HCT116 (cell line): ENCODE results near the gene RHBDD1. TPM values are rescaled to one million over a fixed set of nuclear protein-coding genes. Genes with fewer than 3 reads are reported as not detected.

Experiments
- ATAC-seq: fragments of 200-7000 bp; cut with Tn5 transposase; 2 replicates; pipeline ENCODE4 v1.9.1; 2020; ENCODE audit warnings: mild to moderate bottlenecking, moderate library complexity
- BruUV-seq: library from RNA; stranded (reverse); fragments of 400-500 nt; replicated peaks from 2 replicates; lab custom pipeline; 2021; lab: Mats Ljungman, UMichigan
- CTCF ChIA-PET: fragments of 300-600 bp; sonication (Branson Sonifier 250); formaldehyde crosslinking; loops from one replicate; lab custom pipeline; 2021; ENCODE audit warnings: antibody characterized with exemption; lab: Charles Lee
- POLR2A ChIA-PET: fragments of 300-600, 350-600 bp; sonication (Branson Sonifier 250); formaldehyde crosslinking; loops from one replicate; lab custom pipeline; 2021; ENCODE audit warnings: antibody characterized with exemption; lab: Charles Lee
- RAD21 ChIA-PET, 2 experiments: fragments of 300-600 bp; sonication (Branson Sonifier 250); formaldehyde crosslinking; loops; one replicate each; lab custom pipeline; 2023; ENCODE audit warnings: low total read pairs in 2 of 2; ENCODE audit not compliant: uncharacterized antibody in 2 of 2, unreplicated experiment in 2 of 2, low non-redundant PET in 1 of 2; lab: Charles Lee
- DNase-seq: peaks from one replicate; pipeline ENCODE4 v3.0.0-alpha.2; 2010; ENCODE audit warnings: low read depth, low spot score
- H2AFZ ChIP-seq: fragments of 200-600 bp; shearing (Covaris generic), sonication (generic); 2 replicates; pipeline ENCODE4 v1.6.1; 2017; ENCODE audit warnings: low read depth, mixed run types, mixed read lengths, antibody characterized with exemption, low read length; ENCODE audit not compliant: poor library complexity, severe bottlenecking
- H3K27ac ChIP-seq: 2 replicates; pipeline ENCODE4 v1.5.1; 2012; ENCODE audit warnings: low read depth, low read length
- H3K27me3 ChIP-seq: fragments of 200-600 bp; sonication (generic); 2 replicates; pipeline ENCODE4 v1.6.1; 2016; ENCODE audit warnings: mixed run types, low read length, mixed read lengths; ENCODE audit not compliant: insufficient read depth
- H3K36me3 ChIP-seq, 2 experiments: fragments of 200-500 bp in 1 of 2; fragments of 200-600 bp in 1 of 2; sonication (Bioruptor generic) in 1 of 2; sonication (generic) in 1 of 2; 2 replicates each; pipeline versions ENCODE4 v1.5.1 to v1.6.1; 2014 to 2016; ENCODE audit warnings: low read length in 2 of 2, inconsistent platforms in 1 of 2, mixed read lengths in 1 of 2, mixed run types in 1 of 2; ENCODE audit not compliant: insufficient read depth in 2 of 2, control insufficient read depth in 1 of 2
- H3K4me1 ChIP-seq, 2 experiments: fragments of 200-600 bp in 1 of 2; sonication (generic) in 1 of 2; 2 replicates each; pipeline versions ENCODE4 v1.5.1 to v1.6.1; 2012 to 2017; ENCODE audit warnings: low read length in 2 of 2, inconsistent platforms in 1 of 2, mild to moderate bottlenecking in 1 of 2, mixed read lengths in 1 of 2, mixed run types in 1 of 2, moderate library complexity in 1 of 2; ENCODE audit not compliant: insufficient read depth in 2 of 2, control insufficient read depth in 1 of 2
- H3K4me2 ChIP-seq: fragments of 200-600 bp; sonication (generic); 2 replicates; pipeline ENCODE4 v1.6.1; 2017; ENCODE audit warnings: mixed run types, low read length, mixed read lengths
- H3K4me3 ChIP-seq, 2 experiments: fragments of 200-600 bp in 1 of 2; sonication (generic) in 1 of 2; replicated peaks in 1 of 2; 2 replicates each; pipeline ENCODE4 v1.5.1; 2011 to 2016; ENCODE audit warnings: low read length in 2 of 2, control low read depth in 1 of 2, low read depth in 1 of 2, mild to moderate bottlenecking in 1 of 2, mixed read lengths in 1 of 2, mixed run types in 1 of 2
- H3K79me2 ChIP-seq: fragments of 200-600 bp; sonication (generic); 2 replicates; pipeline ENCODE4 v1.6.1; 2017; ENCODE audit warnings: mild to moderate bottlenecking, mixed run types, low read length, moderate library complexity, mixed read lengths; ENCODE audit not compliant: insufficient read depth
- H3K9ac ChIP-seq: fragments of 200-600 bp; sonication (generic); 2 replicates; pipeline ENCODE4 v1.6.1; 2016; ENCODE audit warnings: low read length, mixed read lengths
- H3K9me2 ChIP-seq: fragments of 200-600 bp; sonication (generic), shearing (Covaris generic); 2 replicates; pipeline ENCODE4 v1.6.1; 2017; ENCODE audit warnings: mixed run types, mild to moderate bottlenecking, moderate library complexity; ENCODE audit not compliant: insufficient read depth
- H3K9me3 ChIP-seq, 2 experiments: fragments of 200-500 bp in 1 of 2; fragments of 200-600 bp in 1 of 2; sonication (Bioruptor generic) in 1 of 2; sonication (generic) in 1 of 2; 2 replicates each; pipeline ENCODE4 v1.6.1; 2014 to 2017; ENCODE audit warnings: low read length in 2 of 2, mixed read lengths in 2 of 2, inconsistent platforms in 1 of 2, low read depth in 1 of 2, mild to moderate bottlenecking in 1 of 2, mixed run types in 1 of 2, moderate library complexity in 1 of 2; ENCODE audit not compliant: control insufficient read depth in 1 of 2, insufficient read depth in 1 of 2
- H4K20me1 ChIP-seq: fragments of 200-600 bp; sonication (generic), shearing (Covaris generic); 2 replicates; pipeline ENCODE4 v1.6.1; 2017; ENCODE audit warnings: mixed run types, mild to moderate bottlenecking, moderate library complexity; ENCODE audit not compliant: insufficient read depth
- EGR1 ChIP-seq: IDR thresholded peaks from 2 replicates; pipeline ENCODE4 v1.6.1; 2012; ENCODE audit warnings: low read depth
- JUND ChIP-seq: IDR thresholded peaks from 2 replicates; pipeline ENCODE4 v1.6.1; 2012
- POLR2A ChIP-seq: IDR thresholded peaks from 2 replicates; pipeline ENCODE4 v1.7.0; 2011; ENCODE audit warnings: borderline replicate concordance; ENCODE audit not compliant: insufficient read depth, insufficient read length; ENCODE audit errors: extremely low read depth
- POLR2AphosphoS5 ChIP-seq: IDR thresholded peaks from 2 replicates; pipeline ENCODE4 v1.6.1; 2011; ENCODE audit warnings: mild to moderate bottlenecking, low read depth, low read length, moderate library complexity
- RAD21 ChIP-seq: IDR thresholded peaks from 2 replicates; pipeline ENCODE4 v1.6.1; 2012; ENCODE audit warnings: low read depth, mild to moderate bottlenecking
- TCF7L2 ChIP-seq: IDR thresholded peaks from 2 replicates; pipeline ENCODE4 v1.7.0; 2011; ENCODE audit warnings: borderline replicate concordance, inconsistent platforms; ENCODE audit not compliant: insufficient read depth, insufficient read length; ENCODE audit errors: extremely low read depth
- YY1 ChIP-seq: IDR thresholded peaks from 2 replicates; pipeline ENCODE4 v1.6.1; 2011; ENCODE audit warnings: low read length, low read depth, moderate library complexity, mild to moderate bottlenecking; ENCODE audit not compliant: insufficient replicate concordance; ENCODE audit errors: extremely low read depth
- ZFX ChIP-seq: fragments of 450-650 bp; IDR thresholded peaks from 2 replicates; pipeline ENCODE4 v1.6.1; 2017
- ZNF274 ChIP-seq: fragments of 200-500 bp; sonication (Bioruptor generic); IDR thresholded peaks from 2 replicates; pipeline ENCODE4 v1.6.1; 2014; ENCODE audit warnings: mild to moderate bottlenecking, low read depth, low read length, inconsistent platforms
- intact Hi-C: fragments of 100-400 bp; cut with micrococcal nuclease; formaldehyde crosslinking; loops from 2 replicates; pipeline ENCODE4 v1.10.0; 2022
- total RNA-seq: library from RNA; stranded (reverse); gene quantifications from one replicate; pipeline ENCODE4 v1.2.1, GENCODE V29; 2021; ENCODE audit not compliant: unreplicated experiment
- TF ChIP-seq, protein P1 (sequence below): IDR thresholded peaks from 2 replicates; pipeline ENCODE4 v1.6.1; 2012
- TF ChIP-seq, protein P2 (sequence below): IDR thresholded peaks from 2 replicates; pipeline ENCODE4 v1.6.1; 2012
- TF ChIP-seq, protein P3 (sequence below): IDR thresholded peaks from 2 replicates; pipeline ENCODE4 v1.6.1; 2012; ENCODE audit warnings: low read depth
- TF ChIP-seq, protein P4 (sequence below): IDR thresholded peaks from 2 replicates; pipeline ENCODE4 v1.6.1; 2011; ENCODE audit warnings: mild to moderate bottlenecking, low read length, moderate library complexity; ENCODE audit not compliant: insufficient replicate concordance; ENCODE audit errors: extremely low read depth

The RHBDD1 gene
- total RNA-seq, 1 experiment from 2014 or later: 73.8 TPM

DNA sequence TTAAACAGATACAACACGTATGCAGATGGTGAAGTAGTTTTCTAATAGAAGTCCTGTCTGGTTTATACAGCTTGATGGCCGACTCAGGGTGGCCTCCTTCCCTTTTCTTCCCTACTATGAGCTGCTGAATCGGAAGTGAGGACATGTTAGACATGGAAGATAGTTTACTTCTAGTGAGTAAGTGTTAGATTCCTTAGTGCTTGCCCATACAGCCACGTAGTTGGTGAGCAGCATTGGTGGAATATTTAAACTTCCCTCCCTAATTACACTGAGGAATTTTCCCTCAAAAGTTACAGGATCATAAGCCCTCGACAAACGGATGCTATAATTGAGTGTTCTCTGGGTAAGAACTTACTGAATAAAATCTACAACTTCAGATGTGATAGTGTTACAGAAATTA, 52.1 kb downstream of the RHBDD1 start:
- intact Hi-C loops: no loop called here
- Histone ChIP-seq H2AFZ (no peak overlapping the region), H3K4me1 (0 out of 4 replicates have a peak, but pooled peaks cover 0 to 3% of the 10 kb centered on the region in 2 experiments), H3K9ac (no peak overlapping the region), H3K79me2 (no peaks in the 10 kb centered on the region; the same call in 1 of the 2 replicates), H3K4me2 (no peak overlapping the region), H4K20me1 (no peaks in the 10 kb centered on the region), H3K9me3 (no peaks in the 10 kb centered on the region), H3K9me2 (no peaks in the 10 kb centered on the region), H3K36me3 (peaks cover 0 to 10% of the 10 kb centered on the region in 2 experiments; a peak in 2 of 4 replicates), H3K27ac (no peak overlapping the region), H3K27me3 (no peaks in the 10 kb centered on the region), H3K4me3 (no peak overlapping the region)
- ATAC-seq (no peak), DNase-seq (no peak)
- BruUV-seq: no TSS peak
- RAD21 ChIA-PET: no interaction called here
- CTCF ChIA-PET: no interaction called here
- no peak for TF ChIP-seq YY1
- TF ChIP-seq JUND: no peak
- TF ChIP-seq EGR1: no peak
- TF ChIP-seq, protein P1, sequence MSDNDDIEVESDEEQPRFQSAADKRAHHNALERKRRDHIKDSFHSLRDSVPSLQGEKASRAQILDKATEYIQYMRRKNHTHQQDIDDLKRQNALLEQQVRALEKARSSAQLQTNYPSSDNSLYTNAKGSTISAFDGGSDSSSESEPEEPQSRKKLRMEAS: no peak
- TF ChIP-seq, protein P2, sequence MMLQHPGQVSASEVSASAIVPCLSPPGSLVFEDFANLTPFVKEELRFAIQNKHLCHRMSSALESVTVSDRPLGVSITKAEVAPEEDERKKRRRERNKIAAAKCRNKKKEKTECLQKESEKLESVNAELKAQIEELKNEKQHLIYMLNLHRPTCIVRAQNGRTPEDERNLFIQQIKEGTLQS: no peak
- no peak for TF ChIP-seq POLR2AphosphoS5
- TF ChIP-seq ZFX: no peak
- POLR2A ChIA-PET: no interaction called here

DNA sequence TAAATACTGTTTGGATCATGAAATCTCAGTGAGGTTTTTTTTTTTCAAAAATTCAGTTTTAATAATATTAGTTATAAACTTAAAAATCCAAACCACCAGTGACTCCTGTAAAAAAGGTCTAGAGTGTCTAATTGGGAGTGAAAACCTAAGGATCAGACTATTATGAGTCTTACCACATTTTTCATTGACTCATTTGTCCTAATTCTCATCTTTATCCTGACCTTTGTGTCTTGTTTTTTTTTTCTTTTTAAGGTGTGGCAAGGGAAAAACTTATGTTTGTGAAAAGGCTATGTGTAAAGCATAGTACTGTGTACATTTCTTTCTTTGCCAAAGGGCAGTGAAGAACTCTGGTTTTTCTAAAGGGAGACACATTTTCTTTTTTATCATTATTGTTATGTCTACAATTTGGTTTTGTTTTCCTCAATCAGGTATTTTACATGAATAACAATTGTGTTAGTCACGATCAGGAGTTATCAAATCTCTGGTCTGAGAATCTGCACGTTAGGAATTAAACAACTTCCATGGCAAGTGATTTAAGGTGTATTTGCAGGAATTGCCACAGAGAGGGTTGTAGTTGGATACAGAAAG, 52.6 kb downstream of the RHBDD1 start:
- no peaks in the 10 kb centered on the region for H3K27me3 ChIP-seq
- H2AFZ ChIP-seq: no peak overlapping the region
- H3K9me2 ChIP-seq: no peaks in the 10 kb centered on the region
- no TSS peak for BruUV-seq
- intact Hi-C loops: no loop called here
- no peak overlapping the region for H3K4me2 ChIP-seq
- ATAC-seq: no peak
- POLR2A ChIA-PET: no interaction called here
- peaks cover 0 to 6% of the 10 kb centered on the region in 2 experiments; a peak in 1 of 4 replicates for H3K36me3 ChIP-seq
- H3K27ac ChIP-seq: no peak overlapping the region
- H3K4me3 ChIP-seq: no peak overlapping the region
- H3K9me3 ChIP-seq: no peaks in the 10 kb centered on the region
- no peak overlapping the region for H3K9ac ChIP-seq
- RAD21 ChIA-PET: no interaction called here
- CTCF ChIA-PET: no interaction called here
- no peak for DNase-seq
- no peaks in the 10 kb centered on the region for H4K20me1 ChIP-seq
- no peaks in the 10 kb centered on the region; the same call in 1 of the 2 replicates for H3K79me2 ChIP-seq
- H3K4me1 ChIP-seq: 0 out of 4 replicates have a peak, but pooled peaks cover 0 to 3% of the 10 kb centered on the region in 2 experiments
- TF ChIP-seq ZNF274 (no peak), TCF7L2 (no peak), POLR2A (no peak), RAD21 (no peak)
- TF ChIP-seq, protein P3, sequence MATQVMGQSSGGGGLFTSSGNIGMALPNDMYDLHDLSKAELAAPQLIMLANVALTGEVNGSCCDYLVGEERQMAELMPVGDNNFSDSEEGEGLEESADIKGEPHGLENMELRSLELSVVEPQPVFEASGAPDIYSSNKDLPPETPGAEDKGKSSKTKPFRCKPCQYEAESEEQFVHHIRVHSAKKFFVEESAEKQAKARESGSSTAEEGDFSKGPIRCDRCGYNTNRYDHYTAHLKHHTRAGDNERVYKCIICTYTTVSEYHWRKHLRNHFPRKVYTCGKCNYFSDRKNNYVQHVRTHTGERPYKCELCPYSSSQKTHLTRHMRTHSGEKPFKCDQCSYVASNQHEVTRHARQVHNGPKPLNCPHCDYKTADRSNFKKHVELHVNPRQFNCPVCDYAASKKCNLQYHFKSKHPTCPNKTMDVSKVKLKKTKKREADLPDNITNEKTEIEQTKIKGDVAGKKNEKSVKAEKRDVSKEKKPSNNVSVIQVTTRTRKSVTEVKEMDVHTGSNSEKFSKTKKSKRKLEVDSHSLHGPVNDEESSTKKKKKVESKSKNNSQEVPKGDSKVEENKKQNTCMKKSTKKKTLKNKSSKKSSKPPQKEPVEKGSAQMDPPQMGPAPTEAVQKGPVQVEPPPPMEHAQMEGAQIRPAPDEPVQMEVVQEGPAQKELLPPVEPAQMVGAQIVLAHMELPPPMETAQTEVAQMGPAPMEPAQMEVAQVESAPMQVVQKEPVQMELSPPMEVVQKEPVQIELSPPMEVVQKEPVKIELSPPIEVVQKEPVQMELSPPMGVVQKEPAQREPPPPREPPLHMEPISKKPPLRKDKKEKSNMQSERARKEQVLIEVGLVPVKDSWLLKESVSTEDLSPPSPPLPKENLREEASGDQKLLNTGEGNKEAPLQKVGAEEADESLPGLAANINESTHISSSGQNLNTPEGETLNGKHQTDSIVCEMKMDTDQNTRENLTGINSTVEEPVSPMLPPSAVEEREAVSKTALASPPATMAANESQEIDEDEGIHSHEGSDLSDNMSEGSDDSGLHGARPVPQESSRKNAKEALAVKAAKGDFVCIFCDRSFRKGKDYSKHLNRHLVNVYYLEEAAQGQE: no peak
- TF ChIP-seq, protein P2: no peak
- TF ChIP-seq, protein P4, sequence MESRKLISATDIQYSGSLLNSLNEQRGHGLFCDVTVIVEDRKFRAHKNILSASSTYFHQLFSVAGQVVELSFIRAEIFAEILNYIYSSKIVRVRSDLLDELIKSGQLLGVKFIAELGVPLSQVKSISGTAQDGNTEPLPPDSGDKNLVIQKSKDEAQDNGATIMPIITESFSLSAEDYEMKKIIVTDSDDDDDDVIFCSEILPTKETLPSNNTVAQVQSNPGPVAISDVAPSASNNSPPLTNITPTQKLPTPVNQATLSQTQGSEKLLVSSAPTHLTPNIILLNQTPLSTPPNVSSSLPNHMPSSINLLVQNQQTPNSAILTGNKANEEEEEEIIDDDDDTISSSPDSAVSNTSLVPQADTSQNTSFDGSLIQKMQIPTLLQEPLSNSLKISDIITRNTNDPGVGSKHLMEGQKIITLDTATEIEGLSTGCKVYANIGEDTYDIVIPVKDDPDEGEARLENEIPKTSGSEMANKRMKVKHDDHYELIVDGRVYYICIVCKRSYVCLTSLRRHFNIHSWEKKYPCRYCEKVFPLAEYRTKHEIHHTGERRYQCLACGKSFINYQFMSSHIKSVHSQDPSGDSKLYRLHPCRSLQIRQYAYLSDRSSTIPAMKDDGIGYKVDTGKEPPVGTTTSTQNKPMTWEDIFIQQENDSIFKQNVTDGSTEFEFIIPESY: no peak
